OCI-LY1 (cell line): ENCODE results near the gene GPRC5B.

ENCODE experiments used
- EZH2 ChIP-seq: fragments of 200-600 bp; sonication (generic), shearing (Covaris generic); IDR thresholded peaks from 2 replicates; pipeline ENCODE4 v1.8.0; 2017; ENCODE audit warnings: borderline replicate concordance, mixed run types, mild to moderate bottlenecking, antibody characterized with exemption, low read length, moderate library complexity, mixed read lengths
- TF ChIP-seq, protein P1 (sequence below): fragments of 200-600 bp; sonication (generic), shearing (Covaris generic); IDR thresholded peaks from 2 replicates; pipeline ENCODE4 v1.5.1; 2017; ENCODE audit warnings: mild to moderate bottlenecking, antibody characterized with exemption, low read length, moderate library complexity, mixed read lengths

DNA sequence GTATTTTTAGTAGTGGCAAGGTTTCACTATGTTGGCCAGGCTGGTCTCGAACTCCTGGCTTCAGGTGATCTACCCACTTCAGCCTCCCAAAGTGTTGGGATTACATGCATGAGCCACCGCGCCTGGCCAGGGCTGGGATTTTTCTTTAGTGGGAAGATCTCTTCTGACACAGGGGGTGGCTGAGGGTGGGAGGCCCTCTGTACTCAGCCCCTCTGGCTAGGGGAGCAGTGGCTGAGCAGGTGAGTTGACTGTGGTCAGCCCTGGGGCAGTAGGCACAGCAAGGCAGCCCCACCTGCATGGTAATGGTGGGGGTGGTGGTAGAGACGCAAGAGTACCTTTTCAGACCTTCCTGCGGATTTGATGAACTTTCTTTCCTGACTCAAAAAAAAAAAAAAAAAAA lies 12.3 kb upstream of the GPRC5B start:
- TF ChIP-seq, protein P1, sequence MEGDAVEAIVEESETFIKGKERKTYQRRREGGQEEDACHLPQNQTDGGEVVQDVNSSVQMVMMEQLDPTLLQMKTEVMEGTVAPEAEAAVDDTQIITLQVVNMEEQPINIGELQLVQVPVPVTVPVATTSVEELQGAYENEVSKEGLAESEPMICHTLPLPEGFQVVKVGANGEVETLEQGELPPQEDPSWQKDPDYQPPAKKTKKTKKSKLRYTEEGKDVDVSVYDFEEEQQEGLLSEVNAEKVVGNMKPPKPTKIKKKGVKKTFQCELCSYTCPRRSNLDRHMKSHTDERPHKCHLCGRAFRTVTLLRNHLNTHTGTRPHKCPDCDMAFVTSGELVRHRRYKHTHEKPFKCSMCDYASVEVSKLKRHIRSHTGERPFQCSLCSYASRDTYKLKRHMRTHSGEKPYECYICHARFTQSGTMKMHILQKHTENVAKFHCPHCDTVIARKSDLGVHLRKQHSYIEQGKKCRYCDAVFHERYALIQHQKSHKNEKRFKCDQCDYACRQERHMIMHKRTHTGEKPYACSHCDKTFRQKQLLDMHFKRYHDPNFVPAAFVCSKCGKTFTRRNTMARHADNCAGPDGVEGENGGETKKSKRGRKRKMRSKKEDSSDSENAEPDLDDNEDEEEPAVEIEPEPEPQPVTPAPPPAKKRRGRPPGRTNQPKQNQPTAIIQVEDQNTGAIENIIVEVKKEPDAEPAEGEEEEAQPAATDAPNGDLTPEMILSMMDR, result no peak
- no peak for TF ChIP-seq EZH2
